ENCODE data around the gene PRAMEF13. TPM values are rescaled to one million over a fixed set of nuclear protein-coding genes. Genes with fewer than 3 reads are reported as not detected.
"Not testable (repeated sequence)": the region's sequence is repeated elsewhere in the genome, so short reads cannot be mapped to it uniquely, and the experiment has no call there.

The PRAMEF13 gene
- polyA plus RNA-seq, 1 donor (not counting 4 experiments of a cell fraction or from before 2014, with no cell fraction given) = not detected

GRCh38 chr1:13224480-13225060 is 23.4 kb upstream of the PRAMEF13 start:
- no peak overlapping the region for H3K9ac ChIP-seq (ENCODE audit: control insufficient read depth, extremely low read depth, insufficient read depth, low read length)
- no peak for TF ChIP-seq EZH2 (IDR thresholded peaks at IDR 0.05; ENCODE audit: low read length)
- TF ChIP-seq CTCF (optimal IDR thresholded peaks at IDR 0.05 in 1 of 3, IDR thresholded peaks at IDR 0.05 in 1 of 3, conservative IDR thresholded peaks at IDR 0.05 in 1 of 3; ENCODE audit: extremely low read depth in 1 of 3, insufficient read depth in 2 of 3, low read length in 3 of 3) = no peak
- no peak for FAIRE-seq

DNA sequence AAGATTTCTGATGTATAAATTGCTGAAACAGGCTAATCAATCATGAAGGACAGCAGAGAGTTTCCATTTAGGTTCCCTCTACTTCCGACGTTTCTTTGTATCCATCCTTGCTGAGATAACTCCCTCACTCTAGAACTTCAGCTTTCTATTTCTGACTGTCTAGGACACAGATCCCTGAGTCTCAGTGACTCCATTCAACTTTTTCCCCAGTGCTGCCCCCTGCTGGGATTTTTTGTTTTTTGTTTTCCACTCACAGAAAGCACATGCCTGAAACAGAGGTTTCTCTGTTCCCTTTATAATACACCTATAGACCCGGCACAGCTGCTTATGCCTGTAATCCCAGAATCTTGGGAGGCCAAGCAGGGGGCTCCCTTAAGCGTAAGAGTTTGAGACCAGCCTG is 21.6 kb upstream of the PRAMEF13 start:
- H3K4me2 ChIP-seq (ENCODE audit: control insufficient read depth, extremely low read depth, insufficient read depth, low read depth, low read length); H3K4me3 ChIP-seq (ENCODE audit: control insufficient read depth in 2 of 3, extremely low read depth in 1 of 3, insufficient read depth in 2 of 3, low read depth in 1 of 3, low read length in 3 of 3); H2AFZ ChIP-seq (ENCODE audit: control insufficient read depth, low read length); H3K9me3 ChIP-seq (ENCODE audit: control insufficient read depth, low read depth, low read length); H3K79me2 ChIP-seq (ENCODE audit: control insufficient read depth, insufficient read depth, low read length); FAIRE-seq; H4K20me1 ChIP-seq (ENCODE audit: control insufficient read depth, extremely low read depth, insufficient read depth, low read length); H3K4me1 ChIP-seq (ENCODE audit: control insufficient read depth, extremely low read depth, insufficient read depth, low read length); H3K27ac ChIP-seq (ENCODE audit: control insufficient read depth, insufficient read depth, low read length); H3K9me1 ChIP-seq (ENCODE audit: control insufficient read depth, extremely low read depth, insufficient read depth, low read length); H3K36me3 ChIP-seq (ENCODE audit: control insufficient read depth in 2 of 2, extremely low read depth in 1 of 2, insufficient read depth in 2 of 2, low read length in 2 of 2); dilution Hi-C loops (cut with MboI; ENCODE audit: extremely low pct_ligation_motif_present, low sequenced_read_pairs); H3K27me3 ChIP-seq (ENCODE audit: control insufficient read depth, extremely low read depth, insufficient read depth, low read length); DNase-seq (ENCODE audit: low read depth, low spot score); H3K9ac ChIP-seq (ENCODE audit: control insufficient read depth, extremely low read depth, insufficient read depth, low read length): not testable (repeated sequence)

More at GRCh38 chr1:13224480-13225060, 23.4 kb upstream of the PRAMEF13 start:
- Histone ChIP-seq H2AFZ (ENCODE audit: control insufficient read depth, low read length) (no peak overlapping the region), H3K9me3 (ENCODE audit: control insufficient read depth, low read depth, low read length) (no peaks in the 10 kb centered on the region), H4K20me1 (ENCODE audit: control insufficient read depth, extremely low read depth, insufficient read depth, low read length) (no peaks in the 10 kb centered on the region), H3K36me3 (ENCODE audit: control insufficient read depth in 2 of 2, extremely low read depth in 1 of 2, insufficient read depth in 2 of 2, low read length in 2 of 2) (no peaks in the 10 kb centered on the region), H3K9me1 (ENCODE audit: control insufficient read depth, extremely low read depth, insufficient read depth, low read length) (no peaks in the 10 kb centered on the region), H3K79me2 (ENCODE audit: control insufficient read depth, insufficient read depth, low read length) (no peaks in the 10 kb centered on the region), H3K27me3 (ENCODE audit: control insufficient read depth, extremely low read depth, insufficient read depth, low read length) (no peaks in the 10 kb centered on the region), H3K4me2 (ENCODE audit: control insufficient read depth, extremely low read depth, insufficient read depth, low read depth, low read length) (no peak overlapping the region), H3K27ac (ENCODE audit: control insufficient read depth, insufficient read depth, low read length) (no peak overlapping the region), H3K4me1 (ENCODE audit: control insufficient read depth, extremely low read depth, insufficient read depth, low read length) (no peaks in the 10 kb centered on the region), H3K4me3 (ENCODE audit: control insufficient read depth in 2 of 3, extremely low read depth in 1 of 3, insufficient read depth in 2 of 3, low read depth in 1 of 3, low read length in 3 of 3) (no peak overlapping the region)
- dilution Hi-C loops (cut with MboI; ENCODE audit: extremely low pct_ligation_motif_present, low sequenced_read_pairs) = no loop called here
- DNase-seq (ENCODE audit: low read depth, low spot score) = no peak

GRCh38 chr1:13219203-13219602 is 18.0 kb upstream of the PRAMEF13 start:
- not testable (repeated sequence) for H3K36me3 ChIP-seq (ENCODE audit: control insufficient read depth in 2 of 2, extremely low read depth in 1 of 2, insufficient read depth in 2 of 2, low read length in 2 of 2); DNase-seq (ENCODE audit: low read depth, low spot score); FAIRE-seq

DNA sequence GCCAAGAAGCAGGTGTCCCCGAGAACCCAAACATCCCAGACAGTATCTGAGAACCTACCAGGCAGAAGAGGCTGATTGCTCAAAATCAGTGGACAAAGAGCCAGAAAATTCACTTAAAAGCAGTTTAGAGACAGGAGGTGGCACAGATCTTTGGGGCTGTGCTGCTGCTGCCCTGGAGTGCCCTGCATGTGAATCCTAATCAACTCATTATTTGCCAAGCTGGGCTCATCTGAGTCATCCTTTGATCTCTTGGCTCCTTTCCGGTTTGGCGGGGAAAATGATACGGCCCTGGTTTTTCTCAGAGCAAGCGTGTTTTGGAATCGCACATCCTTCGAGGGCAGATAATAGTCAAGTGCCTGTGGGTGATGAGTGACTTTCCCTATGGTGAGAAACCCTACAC is 15.4 kb upstream of the PRAMEF13 start:
- not testable (repeated sequence) for H3K36me3 ChIP-seq (ENCODE audit: control insufficient read depth in 2 of 2, extremely low read depth in 1 of 2, insufficient read depth in 2 of 2, low read length in 2 of 2)

More at GRCh38 chr1:13219203-13219602, 18.0 kb upstream of the PRAMEF13 start:
- H3K9me1 ChIP-seq (ENCODE audit: control insufficient read depth, extremely low read depth, insufficient read depth, low read length); H3K9me3 ChIP-seq (ENCODE audit: control insufficient read depth, low read depth, low read length); H3K4me2 ChIP-seq (ENCODE audit: control insufficient read depth, extremely low read depth, insufficient read depth, low read depth, low read length); H3K79me2 ChIP-seq (ENCODE audit: control insufficient read depth, insufficient read depth, low read length); H2AFZ ChIP-seq (ENCODE audit: control insufficient read depth, low read length); H3K27me3 ChIP-seq (ENCODE audit: control insufficient read depth, extremely low read depth, insufficient read depth, low read length); H4K20me1 ChIP-seq (ENCODE audit: control insufficient read depth, extremely low read depth, insufficient read depth, low read length); H3K4me3 ChIP-seq (ENCODE audit: control insufficient read depth in 2 of 3, extremely low read depth in 1 of 3, insufficient read depth in 2 of 3, low read depth in 1 of 3, low read length in 3 of 3); H3K9ac ChIP-seq (ENCODE audit: control insufficient read depth, extremely low read depth, insufficient read depth, low read length); dilution Hi-C loops (cut with MboI; ENCODE audit: extremely low pct_ligation_motif_present, low sequenced_read_pairs); H3K4me1 ChIP-seq (ENCODE audit: control insufficient read depth, extremely low read depth, insufficient read depth, low read length); H3K27ac ChIP-seq (ENCODE audit: control insufficient read depth, insufficient read depth, low read length): not testable (repeated sequence)

More for the DNA sequence above, 15.4 kb upstream of the PRAMEF13 start:
- H3K4me1 ChIP-seq (ENCODE audit: control insufficient read depth, extremely low read depth, insufficient read depth, low read length); H3K9me1 ChIP-seq (ENCODE audit: control insufficient read depth, extremely low read depth, insufficient read depth, low read length); H3K4me2 ChIP-seq (ENCODE audit: control insufficient read depth, extremely low read depth, insufficient read depth, low read depth, low read length); H3K4me3 ChIP-seq (ENCODE audit: control insufficient read depth in 2 of 3, extremely low read depth in 1 of 3, insufficient read depth in 2 of 3, low read depth in 1 of 3, low read length in 3 of 3); H2AFZ ChIP-seq (ENCODE audit: control insufficient read depth, low read length); H3K27me3 ChIP-seq (ENCODE audit: control insufficient read depth, extremely low read depth, insufficient read depth, low read length); H3K9ac ChIP-seq (ENCODE audit: control insufficient read depth, extremely low read depth, insufficient read depth, low read length); dilution Hi-C loops (cut with MboI; ENCODE audit: extremely low pct_ligation_motif_present, low sequenced_read_pairs); H3K27ac ChIP-seq (ENCODE audit: control insufficient read depth, insufficient read depth, low read length); FAIRE-seq; H3K9me3 ChIP-seq (ENCODE audit: control insufficient read depth, low read depth, low read length); H4K20me1 ChIP-seq (ENCODE audit: control insufficient read depth, extremely low read depth, insufficient read depth, low read length); DNase-seq (ENCODE audit: low read depth, low spot score); H3K79me2 ChIP-seq (ENCODE audit: control insufficient read depth, insufficient read depth, low read length): not testable (repeated sequence)

All from keratinocyte (primary cell).